Measurements from ENCODE around the gene C1QBP. TPM values are rescaled to one million over a fixed set of nuclear protein-coding genes. Genes with fewer than 3 reads are reported as not detected.
A peak's percentile ranks its signal among the peaks of the same experiment; 100 is the strongest.

The C1QBP gene, protein sequence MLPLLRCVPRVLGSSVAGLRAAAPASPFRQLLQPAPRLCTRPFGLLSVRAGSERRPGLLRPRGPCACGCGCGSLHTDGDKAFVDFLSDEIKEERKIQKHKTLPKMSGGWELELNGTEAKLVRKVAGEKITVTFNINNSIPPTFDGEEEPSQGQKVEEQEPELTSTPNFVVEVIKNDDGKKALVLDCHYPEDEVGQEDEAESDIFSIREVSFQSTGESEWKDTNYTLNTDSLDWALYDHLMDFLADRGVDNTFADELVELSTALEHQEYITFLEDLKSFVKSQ
- 143 and 153 TPM in 2 replicates for total RNA-seq (ENCODE audit: low replicate concordance)
- long read RNA-seq, transcript C1QBP-201 (6 exons, 1,169 nt) = major isoform, 448 of 463 reads
- long read RNA-seq, partial matches to known transcripts = 1 of 463 reads
- long read RNA-seq, other reads (novel, unspliced or antisense) = 13 of 463 reads

DNA sequence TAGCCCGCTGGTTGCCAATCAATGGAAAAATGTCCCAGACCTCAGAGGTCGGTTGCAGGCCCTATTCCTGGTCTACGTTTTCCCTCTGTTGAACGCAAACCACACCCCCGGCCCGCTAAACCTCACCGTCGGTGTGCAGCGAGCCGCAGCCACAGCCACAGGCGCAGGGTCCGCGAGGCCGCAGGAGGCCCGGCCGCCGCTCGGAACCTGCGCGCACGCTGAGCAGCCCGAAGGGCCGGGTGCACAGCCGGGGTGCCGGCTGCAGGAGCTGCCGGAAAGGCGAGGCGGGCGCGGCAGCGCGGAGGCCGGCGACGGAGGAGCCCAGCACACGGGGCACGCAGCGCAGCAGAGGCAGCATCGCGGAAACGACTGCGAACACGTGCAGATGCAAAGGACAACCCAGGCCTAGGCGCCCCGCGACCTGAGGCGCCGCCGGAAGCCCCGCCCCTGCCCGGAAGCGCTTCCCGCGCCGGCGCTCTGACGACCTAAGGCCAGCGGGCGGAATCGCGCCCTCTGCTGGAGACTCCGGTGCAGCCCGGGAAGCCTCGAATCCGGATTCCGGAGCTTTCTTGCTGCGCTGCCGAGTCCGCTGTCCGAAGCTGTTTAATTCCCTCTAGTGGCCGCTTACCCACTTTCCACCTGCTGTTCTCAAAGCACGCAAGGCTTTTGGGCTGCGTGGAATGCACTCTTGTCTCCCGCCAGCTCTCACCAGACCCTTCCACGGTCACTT is at the start of gene C1QBP:
TSS of gene C1QBP (minus strand) at position 440 of the 730 bp plus-strand sequence. CDS start at position 358, 82 bp downstream.
- no peaks in the 10 kb centered on the region for H3K27me3 Mint-ChIP-seq
- TF ChIP-seq CTCF (conservative IDR thresholded peaks at IDR 0.05) = peak; percentile 100
- no peaks in the 10 kb centered on the region for H3K9me3 Mint-ChIP-seq
- peak; percentile 97 for DNase-seq (ENCODE audit: extremely low spot score, unreplicated experiment)
- peak within 1 kb of the TSS; percentile 92 for H3K4me3 Mint-ChIP-seq
- peaks cover 15% of the 10 kb centered on the region for H3K36me3 Mint-ChIP-seq
- H3K4me1 Mint-ChIP-seq (ENCODE audit: unreplicated experiment) = peaks cover 23% of the 10 kb centered on the region
- peak within 1 kb of the TSS; percentile 89 for H3K27ac Mint-ChIP-seq

GRCh38 chr17:5488752-5489151 is 49.8 kb upstream of the C1QBP start:
- Mint-ChIP-seq H3K36me3 (peaks cover 37% of the 10 kb centered on the region), H3K9me3 (peaks cover 4% of the 10 kb centered on the region), H3K27ac (peak overlapping the region; percentile 58), H3K4me1 (ENCODE audit: unreplicated experiment) (peaks cover 22% of the 10 kb centered on the region), H3K4me3 (no peak overlapping the region), H3K27me3 (peaks cover 4% of the 10 kb centered on the region)
- no peak for TF ChIP-seq CTCF (conservative IDR thresholded peaks at IDR 0.05)
- DNase-seq (ENCODE audit: extremely low spot score, unreplicated experiment) = no peak

GRCh38 chr17:5486206-5487124 is 47.5 kb upstream of the C1QBP start, which contains the start of gene MIS12:
MIS12 (plus strand) TSS chr17:5486566; CDS start chr17:5488863, 2,297 bp downstream.
- peak; percentile 97 for DNase-seq (ENCODE audit: extremely low spot score, unreplicated experiment)
- Mint-ChIP-seq H3K4me1 (ENCODE audit: unreplicated experiment) (peaks cover 22% of the 10 kb centered on the region), H3K36me3 (peaks cover 47% of the 10 kb centered on the region), H3K27ac (peak within 1 kb of the TSS; percentile 99), H3K27me3 (no peaks in the 10 kb centered on the region), H3K4me3 (peak within 1 kb of the TSS; percentile 97), H3K9me3 (no peaks in the 10 kb centered on the region)
- TF ChIP-seq CTCF (conservative IDR thresholded peaks at IDR 0.05) = no peak

GRCh38 chr17:5485270-5486205 is 46.6 kb upstream of the C1QBP start, which contains the start of gene DERL2:
DERL2 (minus strand) TSS chr17:5486178; CDS start chr17:5486161, 17 bp downstream.
- Mint-ChIP-seq H3K9me3 (no peaks in the 10 kb centered on the region), H3K36me3 (peaks cover 52% of the 10 kb centered on the region), H3K4me1 (ENCODE audit: unreplicated experiment) (peaks cover 29% of the 10 kb centered on the region), H3K27me3 (no peaks in the 10 kb centered on the region), H3K4me3 (peak within 1 kb of the TSS; percentile 97), H3K27ac (peak within 1 kb of the TSS; percentile 99)
- no peak for DNase-seq (ENCODE audit: extremely low spot score, unreplicated experiment)
- TF ChIP-seq CTCF (conservative IDR thresholded peaks at IDR 0.05) = no peak

Data from type B pancreatic cell (in vitro differentiated cells).